Loucy (cell line): ENCODE results near the gene ANKRD39.

Experiments
- H2AFZ ChIP-seq: fragments of 200-600 bp; sonication (generic); 2 replicates; pipeline ENCODE4 v1.6.0; 2016; ENCODE audit warnings: antibody characterized with exemption, mild to moderate bottlenecking, low read length, moderate library complexity
- H3F3A ChIP-seq: fragments of 200-600 bp; 2 replicates; pipeline ENCODE4 v1.6.0; 2016; ENCODE audit warnings: antibody characterized with exemption, low read depth, mild to moderate bottlenecking
- H3K27me3 ChIP-seq: fragments of 200-600 bp; sonication (generic); 2 replicates; pipeline ENCODE4 v1.6.1; 2014; ENCODE audit warnings: low read length, mild to moderate bottlenecking; ENCODE audit not compliant: insufficient read depth, poor library complexity, severe bottlenecking
- H3K36me3 ChIP-seq: fragments of 200-600 bp; sonication (generic); 2 replicates; pipeline ENCODE4 v1.6.1; 2016; ENCODE audit warnings: low read length; ENCODE audit not compliant: insufficient read depth
- H3K4me1 ChIP-seq: fragments of 200-600 bp; sonication (generic); 2 replicates; pipeline ENCODE4 v1.5.1; 2014; ENCODE audit warnings: low read length, mild to moderate bottlenecking; ENCODE audit not compliant: insufficient read depth, poor library complexity, severe bottlenecking
- H3K4me2 ChIP-seq: fragments of 200-600 bp; sonication (generic); 2 replicates; pipeline ENCODE4 v1.6.0; 2014; ENCODE audit warnings: antibody characterized with exemption, low read length, low read depth, mild to moderate bottlenecking; ENCODE audit not compliant: poor library complexity, severe bottlenecking
- H3K4me3 ChIP-seq: fragments of 200-600 bp; sonication (generic); 2 replicates; pipeline ENCODE4 v1.5.1; 2014; ENCODE audit warnings: low read length, mild to moderate bottlenecking, mixed read lengths; ENCODE audit not compliant: poor library complexity, severe bottlenecking
- H3K79me2 ChIP-seq: fragments of 200-600 bp; sonication (generic); 2 replicates; pipeline ENCODE4 v1.6.1; 2014; ENCODE audit warnings: low read length; ENCODE audit not compliant: insufficient read depth
- H3K9ac ChIP-seq: fragments of 200-600 bp; sonication (generic); 2 replicates; pipeline ENCODE4 v1.6.0; 2014; ENCODE audit warnings: mild to moderate bottlenecking, low read depth, low read length, moderate library complexity; ENCODE audit not compliant: poor library complexity, severe bottlenecking
- H3K9me2 ChIP-seq: fragments of 200-600 bp; sonication (generic); replicated peaks from 2 replicates; pipeline ENCODE4 v1.6.1; 2016; ENCODE audit warnings: low read depth, low read length, mixed read lengths
- H3K9me3 ChIP-seq: fragments of 200-600 bp; sonication (generic); 2 replicates; pipeline ENCODE4 v1.6.1; 2014; ENCODE audit warnings: mild to moderate bottlenecking, antibody characterized with exemption, low read length, low read depth; ENCODE audit not compliant: insufficient read depth
- H4K20me1 ChIP-seq: fragments of 200-600 bp; sonication (generic); 2 replicates; pipeline ENCODE4 v1.6.0; 2014; ENCODE audit warnings: antibody characterized with exemption, low read length, mild to moderate bottlenecking; ENCODE audit not compliant: insufficient read depth, poor library complexity, severe bottlenecking
- CTCF ChIP-seq: fragments of 200-600 bp; sonication (generic); conservative IDR thresholded peaks from 2 replicates; pipeline ENCODE4 v1.5.1; 2014; ENCODE audit warnings: mild to moderate bottlenecking, antibody characterized with exemption, low read length
- EZH2phosphoT487 ChIP-seq: fragments of 200-600 bp; IDR thresholded peaks from 2 replicates; pipeline ENCODE4 v1.6.1; 2018; ENCODE audit warnings: antibody characterized with exemption, mild to moderate bottlenecking, moderate library complexity, borderline replicate concordance

ANKRD39 gene

DNA sequence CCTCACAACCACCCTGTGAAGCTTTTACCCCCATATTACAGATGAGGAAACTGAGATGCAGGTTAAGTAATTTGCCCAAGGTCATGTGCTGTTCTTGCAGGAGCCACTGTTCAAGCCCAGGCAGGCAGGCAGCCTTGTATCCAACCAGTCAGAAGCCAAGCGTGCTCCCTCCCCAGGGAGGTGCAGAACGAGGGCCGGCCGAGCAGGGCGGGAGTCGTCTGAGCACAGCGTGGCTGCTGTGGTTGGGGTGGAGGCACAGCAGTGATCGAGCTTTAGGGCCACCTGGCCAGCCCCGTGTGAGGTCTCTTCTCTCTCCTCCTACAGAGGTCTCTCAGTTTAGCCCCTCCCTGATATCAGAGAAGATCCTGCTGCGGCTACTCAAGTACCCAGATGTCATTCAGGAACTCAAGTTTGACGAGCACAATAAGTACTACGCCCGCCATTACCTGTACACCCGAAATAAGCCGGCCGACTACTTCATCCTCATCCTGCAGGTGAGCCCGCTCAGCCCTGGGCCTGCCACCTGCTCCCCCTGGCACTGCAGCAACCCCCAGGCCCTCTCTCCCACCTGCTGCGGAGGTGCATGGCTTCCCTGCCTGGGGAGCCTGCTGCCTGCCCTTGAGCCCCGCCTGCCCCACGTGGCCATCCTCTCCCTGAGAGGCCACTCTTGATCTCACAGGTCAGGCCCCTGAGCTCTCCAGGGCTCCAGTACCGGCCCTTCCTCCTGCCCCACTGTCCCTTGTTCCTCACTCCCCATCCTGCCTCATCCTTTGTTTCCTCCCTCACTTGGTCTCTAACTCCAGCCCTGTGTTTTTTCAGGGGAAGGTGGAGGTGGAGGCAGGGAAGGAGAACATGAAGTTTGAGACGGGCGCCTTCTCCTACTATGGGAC is 58.8 kb downstream of the ANKRD39 start:
- H3K4me1 ChIP-seq: no peaks in the 10 kb centered on the region
- no peaks in the 10 kb centered on the region for H4K20me1 ChIP-seq
- peaks cover 6% of the 10 kb centered on the region; the same call in 1 of the 2 replicates for H3K36me3 ChIP-seq
- H3K9me2 ChIP-seq: no peaks in the 10 kb centered on the region
- H3K9ac ChIP-seq: no peak overlapping the region
- H3K27me3 ChIP-seq: no peaks in the 10 kb centered on the region
- H3F3A ChIP-seq: no peaks in the 10 kb centered on the region
- no peaks in the 10 kb centered on the region for H3K79me2 ChIP-seq
- no peak overlapping the region for H2AFZ ChIP-seq
- no peak overlapping the region for H3K4me2 ChIP-seq
- TF ChIP-seq EZH2phosphoT487: no peak
- no peak for TF ChIP-seq CTCF
- no peaks in the 10 kb centered on the region for H3K9me3 ChIP-seq
- no peak overlapping the region for H3K4me3 ChIP-seq
